Measurements from ENCODE around the gene POPDC2.
A peak's percentile ranks its signal among the peaks of the same experiment; 100 is the strongest.
"Not testable (repeated sequence)": the region's sequence is repeated elsewhere in the genome, so short reads cannot be mapped to it uniquely, and the experiment has no call there.

Gene POPDC2

GRCh38 chr3:119597548-119598288 is 62.7 kb downstream of the POPDC2 start, which contains the start of gene PLA1A:
TSS of gene PLA1A (plus strand) at chr3:119597885. CDS start at chr3:119597914, 29 bp downstream.
- no peak for DNase-seq (ENCODE audit: low read depth)
- TF ChIP-seq, protein P1, sequence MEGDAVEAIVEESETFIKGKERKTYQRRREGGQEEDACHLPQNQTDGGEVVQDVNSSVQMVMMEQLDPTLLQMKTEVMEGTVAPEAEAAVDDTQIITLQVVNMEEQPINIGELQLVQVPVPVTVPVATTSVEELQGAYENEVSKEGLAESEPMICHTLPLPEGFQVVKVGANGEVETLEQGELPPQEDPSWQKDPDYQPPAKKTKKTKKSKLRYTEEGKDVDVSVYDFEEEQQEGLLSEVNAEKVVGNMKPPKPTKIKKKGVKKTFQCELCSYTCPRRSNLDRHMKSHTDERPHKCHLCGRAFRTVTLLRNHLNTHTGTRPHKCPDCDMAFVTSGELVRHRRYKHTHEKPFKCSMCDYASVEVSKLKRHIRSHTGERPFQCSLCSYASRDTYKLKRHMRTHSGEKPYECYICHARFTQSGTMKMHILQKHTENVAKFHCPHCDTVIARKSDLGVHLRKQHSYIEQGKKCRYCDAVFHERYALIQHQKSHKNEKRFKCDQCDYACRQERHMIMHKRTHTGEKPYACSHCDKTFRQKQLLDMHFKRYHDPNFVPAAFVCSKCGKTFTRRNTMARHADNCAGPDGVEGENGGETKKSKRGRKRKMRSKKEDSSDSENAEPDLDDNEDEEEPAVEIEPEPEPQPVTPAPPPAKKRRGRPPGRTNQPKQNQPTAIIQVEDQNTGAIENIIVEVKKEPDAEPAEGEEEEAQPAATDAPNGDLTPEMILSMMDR (conservative IDR thresholded peaks at IDR 0.05; ENCODE audit: control insufficient read depth, insufficient read depth, low read depth, low read length): no peak
- H3K4me3 ChIP-seq (ENCODE audit: control insufficient read depth, low read depth, low read length): no peak within 1 kb of the TSS

GRCh38 chr3:119596398-119596797 is 64.0 kb downstream of the POPDC2 start:
- DNase-seq (ENCODE audit: low read depth): no peak
- TF ChIP-seq, protein P1 (conservative IDR thresholded peaks at IDR 0.05; ENCODE audit: control insufficient read depth, insufficient read depth, low read depth, low read length): no peak
- no peak overlapping the region for H3K4me3 ChIP-seq (ENCODE audit: control insufficient read depth, low read depth, low read length)

- DNase-seq (ENCODE audit: low read depth): peak; percentile 19
- no peak overlapping the region for H3K4me3 ChIP-seq (ENCODE audit: control insufficient read depth, low read depth, low read length)
- TF ChIP-seq, protein P1 (conservative IDR thresholded peaks at IDR 0.05; ENCODE audit: control insufficient read depth, insufficient read depth, low read depth, low read length): no peak
These were observed 64.6 kb downstream of the POPDC2 start for GRCh38 chr3:119595639-119596334.

DNA sequence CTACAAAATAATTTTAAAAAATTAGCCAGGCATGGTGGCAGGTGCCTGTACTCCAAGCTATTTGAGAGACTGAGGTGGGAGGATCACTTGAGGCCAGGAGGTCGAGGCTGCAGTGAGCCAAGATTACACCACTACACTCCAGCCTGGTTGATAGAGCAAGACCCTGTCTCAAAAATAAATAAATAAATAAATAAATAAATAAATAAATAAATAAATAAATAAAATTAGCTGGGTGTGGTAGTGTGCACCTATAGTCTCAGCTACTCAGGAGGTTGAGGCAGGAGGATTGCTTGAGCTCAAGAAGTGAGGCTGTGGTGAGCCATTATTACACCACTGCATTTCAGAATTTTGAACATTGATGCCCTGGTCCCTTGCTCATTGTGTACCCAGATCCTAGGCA is 65.5 kb downstream of the POPDC2 start:
- not testable (repeated sequence) for H3K4me3 ChIP-seq (ENCODE audit: control insufficient read depth, low read depth, low read length); DNase-seq (ENCODE audit: low read depth)

DNA sequence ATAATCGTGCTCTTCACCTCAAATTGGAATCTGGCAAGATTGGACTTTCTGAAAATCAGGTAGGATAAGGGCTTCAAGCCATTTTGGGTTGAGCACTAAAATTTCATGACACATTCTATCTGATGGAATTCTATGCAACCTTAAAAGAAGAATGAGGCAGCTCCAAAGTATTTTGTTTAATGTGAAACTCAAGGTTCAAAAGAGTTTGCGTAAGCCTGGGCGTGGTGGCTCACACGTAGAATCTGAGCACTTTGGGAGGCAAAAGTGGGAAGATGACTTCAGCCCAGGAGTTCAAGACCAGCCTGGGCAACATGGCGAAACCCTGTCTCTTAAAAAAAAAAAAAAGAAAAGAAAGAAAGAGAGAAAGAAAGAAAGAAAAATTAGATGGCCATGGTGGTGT is 66.3 kb downstream of the POPDC2 start:
- H3K4me3 ChIP-seq (ENCODE audit: control insufficient read depth, low read depth, low read length): no peak overlapping the region
- no peak for DNase-seq (ENCODE audit: low read depth)
- TF ChIP-seq, protein P1 (conservative IDR thresholded peaks at IDR 0.05; ENCODE audit: control insufficient read depth, insufficient read depth, low read depth, low read length): no peak

- TF ChIP-seq, protein P1 (conservative IDR thresholded peaks at IDR 0.05; ENCODE audit: control insufficient read depth, insufficient read depth, low read depth, low read length): no peak
- DNase-seq (ENCODE audit: low read depth): no peak
- no peak overlapping the region for H3K4me3 ChIP-seq (ENCODE audit: control insufficient read depth, low read depth, low read length)
These were observed 67.5 kb downstream of the POPDC2 start for GRCh38 chr3:119592861-119593260.
